ENCODE results near the gene REXO4.

- no peak for TF ChIP-seq CTCF (IDR thresholded peaks at IDR 0.05)
- TF ChIP-seq POLR2A (IDR thresholded peaks at IDR 0.05) = no peak
- no peak for TF ChIP-seq POLR2AphosphoS5 (IDR thresholded peaks at IDR 0.05)
Measured at GRCh38 chr9:133375116-133375723, 42.6 kb downstream of the REXO4 start.

Measured in suprapubic skin (tissue), 4 donors.